ENCODE data around the gene FANCC.
A peak's percentile ranks its signal among the peaks of the same experiment; 100 is the strongest.

Gene FANCC, protein sequence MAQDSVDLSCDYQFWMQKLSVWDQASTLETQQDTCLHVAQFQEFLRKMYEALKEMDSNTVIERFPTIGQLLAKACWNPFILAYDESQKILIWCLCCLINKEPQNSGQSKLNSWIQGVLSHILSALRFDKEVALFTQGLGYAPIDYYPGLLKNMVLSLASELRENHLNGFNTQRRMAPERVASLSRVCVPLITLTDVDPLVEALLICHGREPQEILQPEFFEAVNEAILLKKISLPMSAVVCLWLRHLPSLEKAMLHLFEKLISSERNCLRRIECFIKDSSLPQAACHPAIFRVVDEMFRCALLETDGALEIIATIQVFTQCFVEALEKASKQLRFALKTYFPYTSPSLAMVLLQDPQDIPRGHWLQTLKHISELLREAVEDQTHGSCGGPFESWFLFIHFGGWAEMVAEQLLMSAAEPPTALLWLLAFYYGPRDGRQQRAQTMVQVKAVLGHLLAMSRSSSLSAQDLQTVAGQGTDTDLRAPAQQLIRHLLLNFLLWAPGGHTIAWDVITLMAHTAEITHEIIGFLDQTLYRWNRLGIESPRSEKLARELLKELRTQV

DNA sequence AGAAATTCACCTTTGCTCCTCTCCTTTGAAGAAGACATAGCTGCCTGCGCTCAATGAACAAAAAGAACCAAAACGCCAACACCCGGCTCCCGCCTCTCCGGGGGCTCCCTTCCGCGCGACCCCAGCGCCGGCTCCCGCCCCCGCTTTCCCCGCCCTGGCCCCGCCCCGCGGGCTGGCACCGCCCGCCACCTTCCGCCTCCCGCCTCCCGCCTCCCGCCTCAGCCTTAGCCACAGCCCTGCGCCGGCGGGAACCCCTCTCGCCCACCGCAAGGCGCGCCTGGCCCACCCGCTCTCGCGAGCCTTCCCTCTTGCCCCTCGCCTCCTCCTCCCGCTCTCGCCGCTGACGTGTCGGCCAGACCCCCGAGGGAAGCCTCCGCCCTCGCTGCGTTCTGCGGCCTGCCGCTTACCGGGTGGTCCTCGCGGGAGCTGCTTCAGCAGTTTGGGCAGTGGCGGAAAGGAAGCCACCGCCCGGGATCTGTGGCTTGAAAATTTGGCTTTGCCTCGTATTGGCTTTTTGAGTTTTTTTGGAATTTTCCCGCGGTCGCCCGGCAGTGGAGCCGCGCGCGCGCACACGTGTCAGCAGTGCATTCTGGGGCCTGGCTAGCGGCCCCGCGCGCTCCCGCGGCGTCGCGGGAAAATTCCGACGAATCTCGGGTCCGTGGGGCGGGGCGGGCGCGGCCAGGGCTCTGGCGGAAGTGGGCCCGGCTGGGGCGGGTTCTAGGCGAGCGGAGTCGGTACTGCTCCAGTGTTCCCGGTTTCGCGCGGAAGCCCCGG, at the start of gene FANCC:
Gene FANCC (minus strand): TSS at position 591 of the 774 bp plus-strand sequence. CDS start 68,418 bp downstream, outside the sequence.
- peak; percentile 95 for DNase-seq

DNA sequence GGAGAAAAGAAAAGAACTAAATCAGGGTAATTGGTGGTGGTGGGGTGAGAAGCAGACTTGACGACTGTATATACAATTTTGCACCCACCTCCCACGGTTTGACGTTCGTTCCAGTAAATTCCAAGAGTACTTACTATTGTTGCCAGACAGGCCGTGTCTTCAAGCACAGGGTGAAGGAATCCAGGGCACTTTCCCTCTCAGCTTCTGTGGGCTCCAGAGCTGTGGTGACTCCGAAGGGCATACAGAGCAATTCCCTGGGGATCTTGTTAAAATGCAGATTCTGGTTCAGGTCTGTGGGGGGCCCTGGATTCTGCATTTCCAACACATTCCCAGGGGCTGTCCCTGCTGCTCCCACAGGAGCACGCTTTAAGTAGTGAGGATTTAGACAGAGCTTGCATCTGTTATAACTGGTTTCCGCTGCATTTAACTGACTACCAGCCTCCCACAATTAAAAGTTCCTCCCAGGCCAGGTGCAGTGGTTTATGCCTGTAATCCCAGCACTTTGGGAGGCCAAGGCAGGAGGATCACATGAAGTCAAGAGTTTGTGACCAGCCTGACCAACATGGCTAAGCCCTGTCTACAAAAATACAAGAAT, 49.3 kb upstream of the FANCC start:
- no peak for DNase-seq

DNA sequence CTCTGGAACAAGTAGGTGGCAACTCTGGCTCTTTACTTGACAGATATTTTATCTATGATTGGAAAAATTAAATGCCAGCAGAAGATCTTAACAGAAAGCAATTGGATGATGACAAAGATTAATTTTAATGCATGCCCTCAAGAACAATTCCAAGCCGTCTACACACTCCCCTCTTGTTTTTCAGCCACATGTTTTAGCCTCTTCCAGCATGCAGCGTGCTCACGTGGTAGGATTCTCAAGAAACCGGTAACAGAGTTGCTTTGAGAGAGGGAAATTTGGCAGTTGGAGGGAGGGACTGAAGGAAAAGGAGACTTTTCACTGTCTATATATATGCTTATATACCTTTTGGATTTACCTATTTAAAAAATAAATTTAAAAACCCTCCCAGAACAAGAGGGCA, 48.3 kb upstream of the FANCC start:
- DNase-seq: no peak

DNA sequence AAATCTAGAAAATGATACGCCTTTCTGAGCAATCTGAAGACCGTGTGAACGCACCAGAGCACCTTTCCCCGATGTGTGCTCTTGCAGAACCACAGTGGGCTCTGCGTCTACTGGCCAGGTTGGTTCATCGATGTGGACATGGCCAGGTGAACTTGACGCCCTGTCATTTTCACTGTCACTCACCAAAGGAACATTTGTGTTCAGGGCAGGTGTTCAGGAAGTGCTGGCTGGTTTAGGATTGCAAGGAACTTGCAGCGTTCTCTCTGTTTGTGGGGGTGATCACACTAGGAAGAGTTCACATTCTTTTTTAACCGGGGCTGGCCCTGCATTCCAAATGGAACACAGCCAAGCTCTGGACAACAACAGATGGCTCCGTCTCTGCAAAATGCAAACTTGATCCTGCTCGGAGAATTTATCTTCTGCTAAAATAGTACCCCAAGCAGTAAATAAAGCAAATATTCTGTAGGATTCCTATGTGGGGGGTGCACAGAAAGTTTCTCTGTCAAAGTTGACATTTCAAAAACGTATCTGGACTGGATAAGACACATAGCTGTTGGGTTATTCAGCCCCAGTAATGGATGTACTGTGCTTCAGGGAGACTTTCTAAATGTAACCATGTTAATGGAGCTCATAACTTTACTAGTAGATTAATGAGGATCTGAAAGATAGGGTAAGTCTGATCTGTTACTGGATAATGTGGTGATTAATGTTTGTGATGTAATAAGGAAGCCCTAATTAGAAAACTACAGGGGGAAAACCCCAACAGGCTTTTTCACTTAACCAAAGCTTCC, 45.7 kb upstream of the FANCC start:
- DNase-seq: peak; percentile 24

DNA sequence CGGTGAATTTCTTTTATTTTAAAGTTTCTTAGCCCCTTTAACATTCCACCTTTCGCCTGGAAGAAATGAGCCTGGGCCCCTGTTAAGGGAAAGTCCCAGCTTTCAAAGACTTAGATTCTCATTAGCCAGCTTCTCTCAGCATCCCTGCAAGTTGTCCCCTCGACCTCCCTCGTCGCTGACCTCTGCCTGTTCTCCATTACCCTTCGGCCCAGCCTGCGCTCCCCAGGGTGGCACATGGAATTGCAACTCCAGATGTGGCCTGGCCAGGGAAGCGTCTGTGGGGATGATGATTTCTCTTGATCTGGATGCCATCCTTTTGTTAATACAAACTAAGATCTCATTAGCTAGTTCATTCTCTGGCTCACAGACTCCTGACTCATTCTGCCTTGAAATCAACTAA, 43.4 kb upstream of the FANCC start:
- no peak for DNase-seq

DNA sequence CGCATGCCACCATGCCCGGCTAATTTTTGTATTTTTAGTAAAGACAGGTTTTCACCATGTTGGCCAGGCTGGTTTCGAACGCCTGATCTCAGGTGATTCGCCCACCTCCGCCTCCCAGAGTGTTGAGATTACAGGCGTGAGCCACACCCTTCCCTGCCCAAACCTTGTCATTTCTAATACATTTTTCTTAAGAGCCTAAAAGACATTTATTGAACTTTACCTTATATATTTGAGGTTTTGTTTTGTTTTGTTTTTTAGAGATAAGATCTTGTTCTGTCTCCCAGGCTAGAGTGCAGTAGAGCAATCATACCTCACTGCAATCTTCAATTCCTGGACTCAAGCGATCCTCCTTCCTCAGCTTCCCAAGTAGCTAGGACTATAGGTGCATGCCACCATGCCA, 39.8 kb upstream of the FANCC start:
- no peak for DNase-seq

GRCh38 chr9:95355500-95355899, 38.0 kb upstream of the FANCC start:
- no peak for DNase-seq

- DNase-seq: no peak
Measured at GRCh38 chr9:95351051-95351450, 33.5 kb upstream of the FANCC start.

GRCh38 chr9:95350266-95350665, 32.8 kb upstream of the FANCC start:
- DNase-seq: no peak

DNA sequence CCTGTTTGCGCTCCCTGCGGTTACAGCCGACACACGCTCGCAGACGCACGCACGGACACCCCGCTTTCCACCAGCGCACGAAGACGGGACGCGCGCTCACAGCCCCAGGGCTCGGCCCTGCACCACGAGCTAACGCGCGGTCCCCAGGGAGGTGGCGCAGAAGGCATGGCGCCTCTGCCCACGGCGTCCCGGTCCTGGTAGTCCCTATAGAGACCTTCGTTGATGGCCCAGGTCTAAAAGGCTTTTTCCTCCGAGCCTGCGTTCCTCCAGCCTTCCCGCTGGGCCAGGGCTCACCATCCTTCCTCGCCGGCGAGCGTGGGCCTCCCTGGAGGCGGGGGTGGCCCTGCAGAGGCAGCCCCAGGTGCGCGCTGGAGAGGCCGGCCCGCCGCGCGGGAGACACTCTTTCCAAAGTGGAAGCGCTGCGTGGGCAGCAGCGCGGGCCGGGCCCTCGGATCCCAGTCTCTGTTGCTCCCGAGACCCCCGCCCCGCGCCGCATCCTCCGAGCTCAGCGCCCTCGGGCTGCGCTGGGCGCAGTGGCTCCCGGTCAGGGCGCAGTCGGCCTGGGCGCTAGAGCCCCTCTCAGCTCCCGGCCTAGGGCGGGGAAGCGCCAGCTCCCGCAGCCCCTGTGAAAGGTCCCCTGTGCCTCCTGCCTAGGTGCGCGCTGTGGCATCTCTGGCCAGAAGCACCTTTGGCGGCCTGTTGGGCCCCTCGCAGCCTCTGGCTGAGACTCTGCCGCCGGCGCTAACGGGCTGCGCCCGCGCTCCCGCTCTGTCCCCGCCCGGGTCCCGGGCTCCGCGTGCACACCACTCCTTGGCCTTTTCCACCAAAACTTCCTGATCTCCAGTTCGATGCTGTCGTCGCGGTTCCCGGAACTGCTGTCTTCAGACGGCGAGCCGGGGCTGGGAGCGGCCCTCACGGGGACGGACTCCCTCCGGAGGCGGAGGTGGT, 31.9 kb upstream of the FANCC start:
- DNase-seq: no peak

GRCh38 chr9:95346021-95346420, 28.5 kb upstream of the FANCC start:
- DNase-seq: no peak

GRCh38 chr9:95344735-95345325, 27.3 kb upstream of the FANCC start:
- no peak for DNase-seq

GRCh38 chr9:95343725-95344287, 26.3 kb upstream of the FANCC start:
- DNase-seq: no peak

- no peak for DNase-seq
Measured at GRCh38 chr9:95342571-95342970, 25.1 kb upstream of the FANCC start.

DNA sequence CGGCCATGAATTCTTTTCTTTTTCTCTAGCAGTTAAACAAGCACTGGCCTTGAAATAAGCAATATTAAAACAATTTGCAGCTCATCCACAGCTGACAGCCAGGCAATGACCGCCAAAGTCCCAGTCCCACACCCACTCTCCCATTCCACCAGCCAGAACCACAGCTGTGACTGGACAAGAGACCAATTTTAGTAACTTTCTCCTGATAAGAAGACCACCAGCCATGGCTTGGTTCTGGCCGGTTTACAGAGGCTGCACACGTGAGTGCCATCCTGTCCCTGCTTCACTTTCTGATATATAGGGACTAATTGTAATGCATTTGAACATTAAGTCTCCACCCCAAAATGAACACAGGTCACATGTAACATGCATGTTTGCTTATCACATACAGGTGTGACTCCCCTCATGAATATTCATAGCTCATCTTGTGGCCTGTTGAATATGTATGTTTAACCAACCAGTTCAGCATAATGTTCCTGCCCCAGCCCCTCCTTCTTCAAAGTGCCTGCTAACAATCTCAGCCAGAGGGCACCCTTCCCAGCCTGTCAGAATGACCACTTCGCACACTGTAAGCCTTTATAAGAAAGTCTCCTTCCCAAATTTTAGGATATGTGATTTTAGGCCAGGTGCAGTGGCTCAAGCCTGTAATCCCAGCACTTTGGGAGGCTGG, 23.9 kb upstream of the FANCC start:
- DNase-seq: no peak

- DNase-seq: no peak
Measured at GRCh38 chr9:95338243-95338642, 20.7 kb upstream of the FANCC start.

DNA sequence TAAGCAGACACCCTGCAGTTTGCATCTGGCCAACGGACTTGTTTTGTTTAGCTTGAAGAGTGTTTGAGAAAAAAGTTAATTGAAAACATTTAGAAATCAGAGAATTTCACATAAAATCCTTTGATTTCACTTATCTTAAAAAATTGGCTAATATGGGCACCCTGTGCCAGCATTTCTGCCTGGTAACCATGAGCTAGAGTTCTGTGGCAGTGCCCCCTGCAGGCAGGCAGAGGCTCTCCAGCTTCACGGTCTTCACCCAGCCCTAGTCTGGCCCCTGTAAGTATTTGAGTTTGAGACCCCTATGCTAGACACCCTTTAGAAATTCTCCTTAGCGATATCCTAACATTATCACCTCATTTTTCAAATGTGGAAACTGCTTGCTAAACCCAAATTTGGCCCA, 18.8 kb upstream of the FANCC start:
- DNase-seq: no peak

GRCh38 chr9:95333426-95333825, 15.9 kb upstream of the FANCC start:
- no peak for DNase-seq

- no peak for DNase-seq
Measured at GRCh38 chr9:95332860-95333259, 15.4 kb upstream of the FANCC start.

All from NCI-H2171 (cell line).